ENCODE results near the gene FBN1. TPM values are rescaled to one million over a fixed set of nuclear protein-coding genes. Genes with fewer than 3 reads are reported as not detected.

Gene FBN1
- total and polyA plus RNA-seq, 2 donors (not counting 3 experiments of a cell fraction or from before 2014, with no cell fraction given): 107 to 111 TPM

- DNase-seq (ENCODE audit: low read depth, low spot score) (no peak), FAIRE-seq (no peak)
- Histone ChIP-seq H2AFZ (ENCODE audit: low read depth, low read length) (peak overlapping the region; percentile 10), H3K36me3 (ENCODE audit: control insufficient read depth in 2 of 2, extremely low read depth in 1 of 2, insufficient read depth in 2 of 2, low read length in 2 of 2) (no peaks in the 10 kb centered on the region), H3K27ac (ENCODE audit: insufficient read depth, low read depth, low read length) (no peak overlapping the region), H4K20me1 (replicated peaks; ENCODE audit: control insufficient read depth, extremely low read depth, insufficient read depth, low read length) (no peaks in the 10 kb centered on the region), H3K4me1 (ENCODE audit: control insufficient read depth, extremely low read depth, insufficient read depth, low read length) (peaks cover 27% of the 10 kb centered on the region), H3K27me3 (ENCODE audit: control insufficient read depth in 2 of 2, insufficient read depth in 2 of 2, low read length in 2 of 2) (no peaks in the 10 kb centered on the region), H3K9me1 (replicated peaks; ENCODE audit: control insufficient read depth, extremely low read depth, insufficient read depth, low read length) (no peaks in the 10 kb centered on the region), H3K79me2 (ENCODE audit: control insufficient read depth, insufficient read depth, low read length) (no peaks in the 10 kb centered on the region), H3K4me3 (replicated peaks in 1 of 3; ENCODE audit: insufficient read depth in 1 of 3, low read depth in 1 of 3, low read length in 3 of 3) (no peak overlapping the region), H3K4me2 (ENCODE audit: insufficient read depth, low read length) (no peak overlapping the region), H3K9ac (replicated peaks; ENCODE audit: extremely low read depth, insufficient read depth, low read length) (no peak overlapping the region), H3K9me3 (replicated peaks; ENCODE audit: control insufficient read depth, insufficient read depth, low read length) (no peaks in the 10 kb centered on the region)
- ChIA-PET POLR2A (no interaction called here), CTCF (interaction anchor here (1.0 to 1.5 kb wide), 5 partner anchors 8 to 39 kb away, joined by 3 to 5 read pairs (median 3); no protein-coding TSS in a partner anchor)
- TF ChIP-seq MYC (IDR thresholded peaks at IDR 0.05; ENCODE audit: low read depth, low read length): no peak
- no peak for TF ChIP-seq JUN (IDR thresholded peaks at IDR 0.05; ENCODE audit: borderline replicate concordance, insufficient read depth, insufficient read length, low read depth)
- TF ChIP-seq, protein P1, sequence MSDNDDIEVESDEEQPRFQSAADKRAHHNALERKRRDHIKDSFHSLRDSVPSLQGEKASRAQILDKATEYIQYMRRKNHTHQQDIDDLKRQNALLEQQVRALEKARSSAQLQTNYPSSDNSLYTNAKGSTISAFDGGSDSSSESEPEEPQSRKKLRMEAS (IDR thresholded peaks at IDR 0.05; ENCODE audit: insufficient read depth, insufficient read length): no peak
- no peak for TF ChIP-seq GATA2 (IDR thresholded peaks at IDR 0.05; ENCODE audit: insufficient read depth, insufficient read length, low read depth, low read length)
- no TSS peak for BruUV-seq (replicated peaks)
- dilution Hi-C loops (cut with MboI; ENCODE audit: extremely low pct_ligation_motif_present, low sequenced_read_pairs) (no loop called here), intact Hi-C loops (cut with micrococcal nuclease) (no loop called here)
These were observed 91.4 kb downstream of the FBN1 start for GRCh38 chr15:48554112-48554511.

DNA sequence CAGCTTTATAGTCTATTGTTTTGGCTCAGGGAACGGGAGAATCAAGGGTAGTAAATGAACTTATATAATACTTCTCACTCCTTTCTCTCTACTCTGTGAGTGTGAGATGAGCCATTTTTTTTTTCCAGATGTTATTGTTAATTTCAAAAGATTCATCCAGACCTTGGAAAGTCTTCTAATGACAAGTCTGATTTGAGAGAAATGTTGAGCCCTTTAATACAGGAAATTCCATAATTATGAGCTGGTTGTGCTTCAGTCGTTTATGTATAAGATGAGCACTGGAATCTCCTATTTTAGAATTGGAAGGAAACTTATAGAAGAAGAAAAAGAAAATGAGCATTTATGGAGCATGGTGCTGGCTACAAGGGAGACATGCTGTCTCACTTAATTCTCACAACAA lies 92.0 kb downstream of the FBN1 start:
- Histone ChIP-seq H2AFZ (ENCODE audit: low read depth, low read length) (no peak overlapping the region), H3K36me3 (ENCODE audit: control insufficient read depth in 2 of 2, extremely low read depth in 1 of 2, insufficient read depth in 2 of 2, low read length in 2 of 2) (no peaks in the 10 kb centered on the region), H3K27me3 (ENCODE audit: control insufficient read depth in 2 of 2, insufficient read depth in 2 of 2, low read length in 2 of 2) (no peaks in the 10 kb centered on the region), H3K9me1 (replicated peaks; ENCODE audit: control insufficient read depth, extremely low read depth, insufficient read depth, low read length) (no peaks in the 10 kb centered on the region), H3K4me2 (ENCODE audit: insufficient read depth, low read length) (peak overlapping the region; percentile 62), H4K20me1 (replicated peaks; ENCODE audit: control insufficient read depth, extremely low read depth, insufficient read depth, low read length) (no peaks in the 10 kb centered on the region), H3K27ac (ENCODE audit: insufficient read depth, low read depth, low read length) (peak overlapping the region; percentile 11), H3K9me3 (replicated peaks; ENCODE audit: control insufficient read depth, insufficient read depth, low read length) (no peaks in the 10 kb centered on the region), H3K4me3 (replicated peaks in 1 of 3; ENCODE audit: insufficient read depth in 1 of 3, low read depth in 1 of 3, low read length in 3 of 3) (no peak overlapping the region), H3K4me1 (ENCODE audit: control insufficient read depth, extremely low read depth, insufficient read depth, low read length) (peaks cover 27% of the 10 kb centered on the region), H3K9ac (replicated peaks; ENCODE audit: extremely low read depth, insufficient read depth, low read length) (no peak overlapping the region), H3K79me2 (ENCODE audit: control insufficient read depth, insufficient read depth, low read length) (no peaks in the 10 kb centered on the region)
- no TSS peak for BruUV-seq (replicated peaks)
- FAIRE-seq: peak; percentile 37
- dilution Hi-C loops (cut with MboI; ENCODE audit: extremely low pct_ligation_motif_present, low sequenced_read_pairs) (no loop called here), intact Hi-C loops (cut with micrococcal nuclease) (loop anchor here (2.0 kb wide), 1 partner anchor 17 kb away; no protein-coding TSS in a partner anchor)
- TF ChIP-seq FOS (IDR thresholded peaks at IDR 0.05; ENCODE audit: borderline replicate concordance, insufficient read depth, low read length): peak; percentile 36
- no peak for TF ChIP-seq GATA2 (IDR thresholded peaks at IDR 0.05; ENCODE audit: insufficient read depth, insufficient read length, low read depth, low read length)
- TF ChIP-seq, protein P1 (IDR thresholded peaks at IDR 0.05; ENCODE audit: insufficient read depth, insufficient read length): no peak
- no peak for TF ChIP-seq POLR2AphosphoS5 (IDR thresholded peaks at IDR 0.05; ENCODE audit: insufficient read depth, low read depth, low read length)
- TF ChIP-seq, protein P2, sequence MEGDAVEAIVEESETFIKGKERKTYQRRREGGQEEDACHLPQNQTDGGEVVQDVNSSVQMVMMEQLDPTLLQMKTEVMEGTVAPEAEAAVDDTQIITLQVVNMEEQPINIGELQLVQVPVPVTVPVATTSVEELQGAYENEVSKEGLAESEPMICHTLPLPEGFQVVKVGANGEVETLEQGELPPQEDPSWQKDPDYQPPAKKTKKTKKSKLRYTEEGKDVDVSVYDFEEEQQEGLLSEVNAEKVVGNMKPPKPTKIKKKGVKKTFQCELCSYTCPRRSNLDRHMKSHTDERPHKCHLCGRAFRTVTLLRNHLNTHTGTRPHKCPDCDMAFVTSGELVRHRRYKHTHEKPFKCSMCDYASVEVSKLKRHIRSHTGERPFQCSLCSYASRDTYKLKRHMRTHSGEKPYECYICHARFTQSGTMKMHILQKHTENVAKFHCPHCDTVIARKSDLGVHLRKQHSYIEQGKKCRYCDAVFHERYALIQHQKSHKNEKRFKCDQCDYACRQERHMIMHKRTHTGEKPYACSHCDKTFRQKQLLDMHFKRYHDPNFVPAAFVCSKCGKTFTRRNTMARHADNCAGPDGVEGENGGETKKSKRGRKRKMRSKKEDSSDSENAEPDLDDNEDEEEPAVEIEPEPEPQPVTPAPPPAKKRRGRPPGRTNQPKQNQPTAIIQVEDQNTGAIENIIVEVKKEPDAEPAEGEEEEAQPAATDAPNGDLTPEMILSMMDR (IDR thresholded peaks at IDR 0.05; ENCODE audit: extremely low read depth in 1 of 2, insufficient read depth in 1 of 2, low read depth in 1 of 2, low read length in 2 of 2): no peak
- no peak for TF ChIP-seq MYC (IDR thresholded peaks at IDR 0.05; ENCODE audit: low read depth, low read length)
- POLR2A ChIA-PET: no interaction called here
- peak; percentile 61 for DNase-seq (ENCODE audit: low read depth, low spot score)
- CTCF ChIA-PET: interaction anchor here (1.0 to 1.5 kb wide), 5 partner anchors 8 to 39 kb away, joined by 3 to 5 read pairs (median 3); no protein-coding TSS in a partner anchor

All from endothelial cell of umbilical vein (primary cell).